WI38 (cell line): ENCODE measurements around the gene RRBP1.
"Not testable (repeated sequence)": the region's sequence is repeated elsewhere in the genome, so short reads cannot be mapped to it uniquely, and the experiment has no call there.

Source experiments
- H3K4me3 ChIP-seq: 2 replicates; pipeline ENCODE4 v1.5.1; 2011; ENCODE audit warnings: low read depth, mild to moderate bottlenecking, control low read depth, low read length
- CTCF ChIP-seq: IDR thresholded peaks from 2 replicates; pipeline ENCODE4 v1.5.1; 2012; ENCODE audit warnings: low read depth, mild to moderate bottlenecking, control low read depth, low read length

RRBP1 gene

DNA sequence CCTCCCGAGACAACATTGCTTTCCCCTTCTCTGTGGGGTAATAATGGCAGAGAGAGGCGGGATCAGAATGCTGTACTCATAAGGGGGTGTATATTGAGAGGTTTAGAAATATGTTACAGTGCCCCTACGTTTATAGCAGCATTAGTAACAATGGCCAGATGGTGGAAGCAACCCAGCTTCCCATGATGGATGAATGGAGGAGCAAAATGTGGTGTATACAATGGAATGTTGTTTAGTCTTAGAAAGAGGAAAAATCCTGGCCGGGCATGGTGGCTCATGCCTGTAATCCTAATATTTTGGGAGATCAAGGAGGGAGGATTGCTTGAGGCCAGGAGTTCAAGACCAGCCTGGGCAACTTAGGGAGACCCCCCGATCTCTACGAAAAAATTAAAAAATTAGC lies 30.7 kb upstream of the RRBP1 start:
- TF ChIP-seq CTCF: no peak
- H3K4me3 ChIP-seq: no peak overlapping the region

DNA sequence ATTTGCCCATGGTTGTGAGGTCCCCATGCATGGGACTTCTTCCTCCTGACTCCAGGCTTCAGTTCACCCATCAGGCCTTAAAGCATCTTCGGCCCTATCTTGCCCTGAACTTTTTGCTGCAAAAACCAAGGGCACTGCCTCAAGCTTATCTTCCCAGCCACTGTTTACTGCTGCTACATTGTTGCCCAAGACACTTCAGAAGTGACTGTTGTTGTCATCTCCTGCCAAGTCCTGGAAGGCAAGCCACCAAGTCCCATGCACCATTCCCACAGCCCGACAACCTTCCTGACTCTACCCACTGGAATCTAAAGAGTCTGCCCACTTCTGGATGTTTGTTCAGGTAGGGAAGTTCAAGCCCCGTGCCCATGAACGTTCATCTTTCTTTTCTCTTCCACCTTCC lies 30.2 kb upstream of the RRBP1 start:
- H3K4me3 ChIP-seq: no peak overlapping the region
- no peak for TF ChIP-seq CTCF

DNA sequence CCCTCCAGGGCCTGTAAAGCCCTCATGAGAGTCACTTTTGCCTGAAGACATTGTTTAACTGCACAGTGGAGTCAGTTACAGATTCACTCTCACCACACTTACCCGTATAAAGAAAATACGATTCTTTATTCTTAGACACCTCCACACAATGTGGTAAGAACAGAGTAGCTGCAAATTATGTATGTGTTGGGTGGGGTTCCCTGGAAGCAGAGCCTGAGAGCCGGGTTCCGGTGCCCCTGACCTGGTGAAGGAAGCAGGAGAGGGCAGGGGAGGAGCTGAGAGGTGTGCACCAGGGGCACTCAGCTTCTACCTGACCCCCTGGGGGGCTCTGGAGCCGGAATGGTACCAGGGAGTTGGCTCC lies 29.2 kb upstream of the RRBP1 start:
- no peak for TF ChIP-seq CTCF
- H3K4me3 ChIP-seq: no peak overlapping the region

DNA sequence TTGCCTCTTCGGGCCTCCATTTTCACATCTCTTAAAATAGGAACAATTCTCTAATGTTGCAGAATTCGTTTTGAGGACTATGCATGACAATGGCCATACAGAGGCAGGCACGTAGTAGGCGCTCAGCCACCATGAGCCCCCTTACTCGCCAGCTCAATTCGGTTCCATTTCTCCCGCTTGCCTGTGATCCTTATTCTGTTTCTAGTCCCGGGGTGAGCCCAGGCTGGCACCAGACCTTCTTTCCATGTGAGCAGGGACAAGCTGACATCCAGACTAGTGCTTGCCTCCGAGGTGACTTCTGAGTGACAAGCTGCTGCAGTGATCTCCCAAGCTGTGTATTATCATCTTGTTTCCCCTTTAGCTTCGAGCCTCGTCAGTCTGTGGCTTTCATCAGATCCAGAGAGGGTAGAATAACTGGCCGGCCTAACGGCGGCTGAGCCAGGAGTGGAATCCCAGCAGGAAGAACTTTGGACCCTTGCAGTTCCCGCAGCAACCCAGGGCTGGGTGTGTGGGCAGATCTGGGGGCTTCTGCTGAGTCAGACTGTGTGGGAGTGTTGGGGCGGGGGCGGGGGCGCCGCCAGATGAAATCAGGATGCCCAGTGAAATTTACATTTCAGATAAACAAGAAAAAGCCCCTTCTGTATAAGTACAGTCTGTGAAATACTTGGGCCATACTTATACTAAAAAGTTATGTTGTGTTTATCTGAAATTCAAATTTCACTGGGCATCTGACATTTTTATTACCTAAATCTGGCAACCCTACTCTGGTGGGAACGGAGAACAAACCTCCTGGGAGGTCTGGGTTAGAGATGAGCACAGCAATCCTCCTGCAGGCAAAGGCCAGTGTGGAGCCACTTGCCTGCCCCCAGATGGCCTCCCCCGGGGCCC lies 28.6 kb upstream of the RRBP1 start:
- no peak for TF ChIP-seq CTCF
- no peak overlapping the region for H3K4me3 ChIP-seq

- TF ChIP-seq CTCF: no peak
Measured at GRCh38 chr20:17709361-17710293, 27.6 kb upstream of the RRBP1 start.

GRCh38 chr20:17708675-17709360 lies 26.8 kb upstream of the RRBP1 start:
- no peak overlapping the region for H3K4me3 ChIP-seq
- no peak for TF ChIP-seq CTCF

More at GRCh38 chr20:17709361-17710293, 27.6 kb upstream of the RRBP1 start:
- no peak overlapping the region for H3K4me3 ChIP-seq

DNA sequence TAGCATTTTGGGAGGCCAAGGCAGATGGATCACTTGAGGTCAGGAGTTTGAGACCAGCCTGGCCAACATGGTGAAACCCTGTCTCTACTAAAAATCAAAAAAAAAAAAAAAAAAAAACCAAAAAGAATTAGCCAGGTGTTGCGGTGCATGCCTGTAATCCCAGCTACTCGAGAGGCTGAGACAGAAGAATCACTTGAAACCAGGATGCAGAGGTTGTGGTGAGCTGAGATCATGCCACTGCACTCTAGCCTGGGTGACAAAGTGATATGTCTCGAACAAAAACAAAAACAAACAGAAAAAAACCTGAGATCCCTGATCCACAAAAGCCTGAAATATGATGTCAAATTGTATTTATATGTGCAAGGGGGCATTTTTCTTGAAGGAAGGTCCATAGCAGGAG lies 25.9 kb upstream of the RRBP1 start:
- H3K4me3 ChIP-seq: not testable (repeated sequence)
